ENCODE data around the gene AGPS.
"Not testable (repeated sequence)": the region's sequence is repeated elsewhere in the genome, so short reads cannot be mapped to it uniquely, and the experiment has no call there.

GRCh38 chr2:177485657-177486056 is 93.1 kb downstream of the AGPS start:
- not testable (repeated sequence) for TF ChIP-seq POLR2A, POLR2AphosphoS5 (IDR thresholded peaks at IDR 0.05)
- TF ChIP-seq, protein P1, sequence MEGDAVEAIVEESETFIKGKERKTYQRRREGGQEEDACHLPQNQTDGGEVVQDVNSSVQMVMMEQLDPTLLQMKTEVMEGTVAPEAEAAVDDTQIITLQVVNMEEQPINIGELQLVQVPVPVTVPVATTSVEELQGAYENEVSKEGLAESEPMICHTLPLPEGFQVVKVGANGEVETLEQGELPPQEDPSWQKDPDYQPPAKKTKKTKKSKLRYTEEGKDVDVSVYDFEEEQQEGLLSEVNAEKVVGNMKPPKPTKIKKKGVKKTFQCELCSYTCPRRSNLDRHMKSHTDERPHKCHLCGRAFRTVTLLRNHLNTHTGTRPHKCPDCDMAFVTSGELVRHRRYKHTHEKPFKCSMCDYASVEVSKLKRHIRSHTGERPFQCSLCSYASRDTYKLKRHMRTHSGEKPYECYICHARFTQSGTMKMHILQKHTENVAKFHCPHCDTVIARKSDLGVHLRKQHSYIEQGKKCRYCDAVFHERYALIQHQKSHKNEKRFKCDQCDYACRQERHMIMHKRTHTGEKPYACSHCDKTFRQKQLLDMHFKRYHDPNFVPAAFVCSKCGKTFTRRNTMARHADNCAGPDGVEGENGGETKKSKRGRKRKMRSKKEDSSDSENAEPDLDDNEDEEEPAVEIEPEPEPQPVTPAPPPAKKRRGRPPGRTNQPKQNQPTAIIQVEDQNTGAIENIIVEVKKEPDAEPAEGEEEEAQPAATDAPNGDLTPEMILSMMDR (IDR thresholded peaks at IDR 0.05), result not testable (repeated sequence)
